GM19438 (cell line): ENCODE data around the gene SHISA5.
A peak's percentile ranks its signal among the peaks of the same experiment; 100 is the strongest.
"Not testable (repeated sequence)": the region's sequence is repeated elsewhere in the genome, so short reads cannot be mapped to it uniquely, and the experiment has no call there.

Experiments
- ATAC-seq: cut with Tn5 transposase; IDR thresholded peaks from one replicate; pipeline ENCODE4 v1.9.1; 2021; ENCODE audit warnings: low read depth; ENCODE audit not compliant: unreplicated experiment

Gene SHISA5

GRCh38 chr3:48463703-48464102, 40.3 kb downstream of the SHISA5 start:
- ATAC-seq: no peak

DNA sequence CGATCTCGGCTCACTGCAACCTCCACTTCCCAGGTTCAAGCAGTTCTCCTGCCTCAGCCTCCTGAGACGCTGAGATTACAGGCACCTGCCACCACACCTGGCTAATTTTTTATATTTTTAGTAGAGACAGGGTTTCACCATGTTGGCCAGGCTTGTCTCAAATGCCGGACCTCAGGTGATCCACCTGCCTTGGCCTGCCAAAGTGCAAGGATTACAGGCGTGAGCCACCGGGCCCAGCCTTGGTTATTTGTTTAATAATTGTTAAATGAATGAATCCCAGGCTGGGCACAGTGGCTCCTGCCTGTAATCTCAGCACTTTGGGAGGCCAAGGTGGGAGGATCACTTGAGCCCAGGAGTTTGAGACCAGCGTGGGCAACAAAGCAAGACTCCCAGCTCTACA, 42.2 kb downstream of the SHISA5 start:
- ATAC-seq: not testable (repeated sequence)

- ATAC-seq: no peak
Measured at GRCh38 chr3:48460517-48460902, 43.5 kb downstream of the SHISA5 start.

DNA sequence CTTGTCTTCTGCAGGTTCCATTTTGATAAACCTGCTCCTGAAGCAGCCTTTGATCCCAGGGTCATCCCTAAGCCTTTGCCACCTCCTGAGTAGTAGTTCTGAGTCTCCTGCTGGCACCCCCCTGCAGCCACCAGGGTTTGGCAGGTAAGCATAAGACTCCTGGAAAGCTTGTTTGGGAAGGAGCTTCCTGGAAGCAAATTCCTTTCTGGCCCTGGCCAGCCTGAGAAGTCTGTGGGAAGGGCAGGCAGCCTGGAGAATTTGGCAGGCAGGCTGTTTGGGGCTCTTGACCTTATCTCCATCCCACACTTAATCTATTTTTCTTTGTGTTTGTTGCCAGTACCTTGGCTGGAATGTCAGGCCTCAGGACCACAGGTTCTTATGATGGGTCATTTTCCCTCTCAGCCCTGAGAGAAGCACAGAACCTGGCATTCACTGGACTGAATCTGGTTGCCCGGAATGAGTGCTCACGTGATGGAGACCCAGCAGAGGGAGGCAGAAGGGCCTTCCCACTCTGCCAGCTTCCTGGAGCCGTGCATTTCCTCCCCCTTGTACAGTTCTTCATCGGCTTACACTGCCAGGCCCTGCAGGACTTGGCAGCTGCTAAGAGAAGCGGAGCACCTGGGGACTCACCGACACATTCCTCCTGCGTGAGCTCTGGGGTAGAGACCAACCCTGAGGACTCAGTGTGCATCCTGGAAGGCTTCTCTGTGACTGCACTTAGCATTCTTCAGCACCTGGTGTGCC, 44.0 kb downstream of the SHISA5 start:
- no peak for ATAC-seq

DNA sequence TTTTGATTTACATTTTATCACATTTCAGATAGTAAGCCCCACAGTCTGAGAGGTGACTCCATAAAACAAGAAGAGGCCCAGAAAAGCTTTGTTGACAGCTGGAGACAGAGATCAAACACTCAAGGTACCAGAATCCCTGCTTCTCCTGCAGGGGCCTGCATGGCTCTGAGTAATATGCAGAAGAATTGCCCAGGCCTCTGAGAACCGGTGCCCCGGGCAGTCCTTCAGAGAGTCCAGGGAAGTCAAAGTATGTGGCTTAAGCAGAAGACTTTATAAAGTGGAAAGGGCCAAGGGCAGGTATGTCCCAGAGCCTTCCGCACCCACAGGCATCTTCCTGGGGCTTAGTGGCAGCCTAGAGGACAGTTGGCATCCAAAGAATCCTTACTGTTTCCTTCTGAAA, 44.6 kb downstream of the SHISA5 start:
- no peak for ATAC-seq

DNA sequence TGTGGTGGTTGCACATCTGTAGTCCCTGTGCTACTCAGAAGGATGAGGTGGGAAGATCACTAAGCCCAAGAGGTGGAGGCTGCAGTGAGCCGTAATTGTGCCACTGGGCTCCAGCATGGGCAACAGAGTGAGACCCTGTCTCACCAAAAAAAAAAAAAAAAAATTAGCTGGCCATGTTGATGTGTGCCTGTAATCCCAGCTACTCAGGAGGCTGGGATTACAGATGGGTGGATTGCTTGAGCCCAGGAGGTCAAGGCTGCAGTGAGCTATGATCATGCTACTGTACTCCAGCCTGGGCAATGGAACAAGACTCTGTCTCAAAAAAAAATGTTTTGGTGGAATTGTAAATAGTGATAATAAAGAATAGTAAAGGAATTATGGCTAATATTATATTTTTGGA, 47.5 kb downstream of the SHISA5 start:
- no peak for ATAC-seq

GRCh38 chr3:48451270-48451669, 52.7 kb downstream of the SHISA5 start:
- ATAC-seq: no peak

GRCh38 chr3:48446425-48447193, 57.4 kb downstream of the SHISA5 start, which contains the start of gene ATRIP:
Gene ATRIP (plus strand): TSS chr3:48446737. CDS start chr3:48446846, 109 bp downstream.
- ATAC-seq: peak; percentile 75

DNA sequence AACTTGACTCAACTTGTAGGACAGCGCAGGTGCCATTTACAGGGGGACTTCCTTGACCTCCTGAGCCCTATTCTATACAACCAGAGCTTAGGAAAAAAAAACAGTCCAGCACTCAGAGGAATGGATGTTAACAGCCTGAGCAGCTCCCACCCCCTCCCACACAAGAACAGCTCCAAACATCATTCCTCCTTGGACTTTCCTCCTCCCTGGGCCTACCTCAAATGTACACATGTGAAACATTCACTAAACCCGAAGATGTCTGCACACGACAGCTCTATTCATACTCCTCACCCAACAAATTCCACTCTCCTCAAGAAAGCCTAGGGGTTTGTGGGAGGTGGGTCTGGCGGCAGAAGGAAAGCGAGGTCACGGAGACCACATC, 57.9 kb downstream of the SHISA5 start:
- no peak for ATAC-seq

DNA sequence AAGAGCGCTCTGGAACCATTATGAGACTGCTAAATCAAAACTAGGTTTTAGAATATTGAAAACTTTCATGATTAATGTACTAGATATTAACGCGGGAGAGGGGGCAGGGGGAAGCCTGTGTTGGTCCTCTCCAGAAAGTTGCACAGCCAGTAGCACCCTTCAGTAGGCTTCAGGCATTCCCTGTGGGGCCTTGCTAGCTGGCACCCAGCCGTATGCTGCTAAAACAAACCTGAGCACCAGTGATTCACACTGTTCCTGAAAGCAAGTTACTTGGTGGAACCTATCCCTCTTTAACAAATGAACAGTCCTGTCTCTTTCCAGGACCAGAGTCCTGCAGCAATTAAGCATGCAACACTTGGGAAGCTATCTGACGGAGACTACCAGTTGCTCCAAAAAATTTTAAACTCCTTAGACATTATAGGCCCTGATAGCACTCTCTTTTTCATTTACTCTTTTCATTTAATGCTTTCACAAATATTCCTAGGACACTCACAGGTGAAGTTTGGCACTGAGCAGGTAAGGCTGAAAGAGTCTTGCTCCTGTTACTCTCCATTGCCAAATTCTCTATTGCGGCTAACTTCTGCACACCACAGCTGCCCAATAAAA, 58.6 kb downstream of the SHISA5 start:
- no peak for ATAC-seq

GRCh38 chr3:48441940-48442339, 62.0 kb downstream of the SHISA5 start:
- no peak for ATAC-seq

- ATAC-seq: no peak
Measured at GRCh38 chr3:48440590-48440958, 63.4 kb downstream of the SHISA5 start.

DNA sequence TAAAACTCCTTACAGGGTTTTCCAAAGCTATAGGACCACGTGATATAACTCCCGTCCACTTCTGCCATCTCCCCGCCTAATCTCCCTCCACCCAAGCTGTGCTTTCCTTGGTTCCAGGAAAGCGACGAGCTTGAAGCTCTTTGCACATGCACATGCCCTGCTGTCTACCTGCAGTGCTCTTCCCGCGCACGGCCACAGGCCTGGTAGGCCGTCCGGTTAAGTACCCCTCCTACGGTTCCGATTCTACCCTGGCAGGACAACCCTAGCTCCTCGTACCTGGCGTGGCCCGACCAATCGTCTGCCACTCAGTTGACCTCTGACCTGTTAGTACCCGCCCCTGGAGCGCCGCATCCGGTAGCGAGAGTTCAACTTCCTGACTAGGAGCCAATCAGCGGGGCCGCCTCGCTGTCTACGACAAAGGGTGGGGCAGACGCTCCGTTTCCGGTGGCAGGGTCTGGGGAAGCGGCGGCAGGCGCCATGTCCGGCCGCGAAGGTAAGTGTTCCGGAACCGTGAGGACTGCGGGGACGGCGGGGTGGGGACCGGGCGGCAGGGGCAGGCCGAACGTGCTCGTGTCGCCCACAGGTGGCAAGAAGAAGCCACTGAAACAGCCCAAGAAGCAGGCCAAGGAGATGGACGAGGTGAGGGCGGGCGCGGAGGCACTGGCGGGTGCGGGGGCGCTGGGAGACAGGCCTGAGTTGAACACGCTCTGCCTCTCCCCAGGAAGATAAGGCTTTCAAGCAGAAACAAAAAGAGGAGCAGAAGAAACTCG, 64.0 kb downstream of the SHISA5 start, which contains the start of the genes CCDC51 and TMA7:
Gene CCDC51, minus strand, starts transcription at position 300 of the 770 bp plus-strand sequence. CDS start 4,991 bp downstream, outside the sequence.
Gene TMA7, plus strand, starts transcription at position 438 of the 770 bp plus-strand sequence. Its CDS starts 40 bp downstream, at position 478.
- ATAC-seq: peak; percentile 95

DNA sequence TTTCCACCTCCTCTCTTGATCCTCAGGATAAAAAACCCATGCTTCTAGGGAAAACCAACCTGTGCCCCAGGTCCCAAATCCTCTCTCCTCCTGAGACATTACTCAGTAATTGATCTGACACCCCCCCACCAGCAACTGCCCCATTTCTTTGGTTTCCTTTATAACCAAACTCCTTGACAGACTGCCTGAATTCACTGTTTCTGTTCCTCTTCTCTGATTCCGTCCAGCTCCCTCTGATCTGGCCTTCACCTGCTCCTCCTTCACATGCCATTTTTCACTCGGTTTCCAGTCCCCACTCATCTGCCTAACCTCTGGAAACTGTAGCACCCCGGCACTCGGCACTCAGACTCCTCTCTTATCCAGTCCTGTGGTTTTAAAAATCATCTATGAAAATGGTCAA, 66.2 kb downstream of the SHISA5 start:
- ATAC-seq: no peak

DNA sequence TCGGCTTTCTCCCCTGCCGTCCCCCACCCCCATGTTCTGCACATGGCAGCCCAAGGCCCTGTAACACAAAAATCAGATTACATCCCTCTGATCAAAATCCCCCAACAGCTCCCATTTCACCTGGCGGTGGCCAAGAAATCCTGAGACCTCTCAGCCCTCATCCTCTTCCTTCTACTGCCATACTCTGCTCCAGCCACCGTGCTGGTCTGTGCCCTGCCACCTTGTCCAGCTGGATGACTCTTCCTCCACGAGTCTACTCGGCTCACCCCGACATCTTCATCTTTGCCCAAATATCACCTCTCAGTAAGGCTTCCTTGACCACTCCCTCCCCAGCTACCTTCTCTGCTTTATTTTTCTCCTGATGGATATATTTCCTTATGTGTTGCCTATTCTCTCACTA, 67.1 kb downstream of the SHISA5 start:
- ATAC-seq: no peak

DNA sequence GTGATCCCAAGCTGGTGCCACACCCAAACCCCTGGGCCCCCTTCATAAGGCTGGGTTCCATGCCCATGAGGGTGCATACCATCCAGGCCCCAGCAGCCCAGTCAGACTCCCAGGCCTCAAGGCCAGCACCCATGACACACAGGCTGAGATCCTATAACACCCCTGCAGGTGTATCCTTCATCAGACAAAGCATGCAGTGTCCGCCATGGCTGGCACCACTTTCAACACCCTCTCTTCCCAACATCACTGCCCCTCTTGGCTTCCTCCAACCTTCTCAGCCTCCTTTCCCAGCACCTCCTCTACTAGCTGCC, 67.5 kb downstream of the SHISA5 start:
- ATAC-seq: no peak

- no peak for ATAC-seq
Measured at GRCh38 chr3:48435774-48436476, 68.0 kb downstream of the SHISA5 start.

DNA sequence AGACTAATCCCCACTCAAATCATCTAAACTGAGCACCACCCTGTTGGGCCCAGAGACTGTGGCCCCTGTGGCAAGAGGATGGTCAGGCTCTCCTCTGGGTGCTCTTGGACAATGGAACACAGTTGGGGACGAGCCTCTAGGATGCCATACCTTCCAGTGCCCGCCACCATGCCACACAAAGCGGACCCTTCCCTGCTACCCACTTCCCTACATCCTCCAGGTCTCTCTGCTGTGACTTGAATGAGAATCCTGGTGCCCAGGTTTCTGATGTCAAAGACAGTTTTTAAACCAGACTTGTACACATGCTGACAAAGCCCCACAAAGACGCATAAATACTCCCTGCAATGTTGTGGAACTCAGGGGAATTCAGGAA, 68.8 kb downstream of the SHISA5 start:
- no peak for ATAC-seq

GRCh38 chr3:48434591-48435222, 69.3 kb downstream of the SHISA5 start:
- ATAC-seq: no peak
